Mesodermal cell (in vitro differentiated cells): ENCODE results near the gene PLCH2.

ENCODE experiments used
- H3K27ac ChIP-seq: 2 replicates; pipeline ENCODE4 v1.7.0; 2013; ENCODE audit warnings: mild to moderate bottlenecking, low read depth, low read length, moderate library complexity; ENCODE audit not compliant: severe bottlenecking
- H3K36me3 ChIP-seq: 2 replicates; pipeline ENCODE4 v1.7.1; 2013; ENCODE audit warnings: mild to moderate bottlenecking, low read length, moderate library complexity; ENCODE audit not compliant: control insufficient read depth, insufficient read depth
- H3K4me1 ChIP-seq: one replicate; pipeline ENCODE4 v1.7.1; 2013; ENCODE audit warnings: mild to moderate bottlenecking, low read length; ENCODE audit not compliant: insufficient read depth, control insufficient read depth, poor library complexity, severe bottlenecking
- H3K4me3 ChIP-seq: 2 replicates; pipeline ENCODE4 v1.7.0; 2013; ENCODE audit warnings: low read length, control low read depth, mild to moderate bottlenecking; ENCODE audit not compliant: insufficient read depth, poor library complexity, severe bottlenecking; ENCODE audit errors: extremely low read depth
- H3K9me3 ChIP-seq: 2 replicates; pipeline ENCODE4 v1.7.1; 2013; ENCODE audit warnings: mild to moderate bottlenecking, low read length, moderate library complexity; ENCODE audit not compliant: control insufficient read depth
- WGBS, 2 experiments: methylation state at CpG; one replicate each; pipeline ENCODE4 v1.1.5; 2013; ENCODE audit warnings: missing lambda C conversion rate in 2 of 2; ENCODE audit not compliant: insufficient coverage in 2 of 2; 5-methylcytosine and 5-hydroxymethylcytosine counted together

The PLCH2 gene

GRCh38 chr1:2460996-2461751, 14.9 kb upstream of the PLCH2 start:
- Histone ChIP-seq H3K9me3 (no peaks in the 10 kb centered on the region), H3K27ac (no peak overlapping the region), H3K36me3 (no peaks in the 10 kb centered on the region), H3K4me1 (peaks cover 11% of the 10 kb centered on the region), H3K4me3 (no peak overlapping the region)
- WGBS, 2 experiments, result 76 to 89% methylated on average over 9 to 16 of the region's 18 CpGs

- Histone ChIP-seq H3K4me1 (peaks cover 5% of the 10 kb centered on the region), H3K36me3 (no peaks in the 10 kb centered on the region), H3K27ac (no peak overlapping the region), H3K4me3 (no peak overlapping the region), H3K9me3 (no peaks in the 10 kb centered on the region)
- 77 to 80% methylated on average over 8 to 14 of the region's 15 CpGs for WGBS, 2 experiments
Measured at GRCh38 chr1:2462819-2463218, 13.3 kb upstream of the PLCH2 start.

- Histone ChIP-seq H3K36me3 (no peaks in the 10 kb centered on the region), H3K4me3 (no peak overlapping the region), H3K9me3 (no peaks in the 10 kb centered on the region), H3K4me1 (peaks cover 4% of the 10 kb centered on the region), H3K27ac (no peak overlapping the region)
- 74 to 85% methylated on average over 16 to 17 of the region's 17 CpGs for WGBS, 2 experiments
Measured at GRCh38 chr1:2463396-2463795, 12.7 kb upstream of the PLCH2 start.

GRCh38 chr1:2465371-2466269, 10.5 kb upstream of the PLCH2 start:
- Histone ChIP-seq H3K27ac (no peak overlapping the region), H3K4me3 (no peak overlapping the region), H3K4me1 (peaks cover 8% of the 10 kb centered on the region), H3K36me3 (no peaks in the 10 kb centered on the region), H3K9me3 (no peaks in the 10 kb centered on the region)
- WGBS, 2 experiments, result 89 to 90% methylated on average over 28 to 30 of the region's 33 CpGs

- Histone ChIP-seq H3K9me3 (no peaks in the 10 kb centered on the region), H3K27ac (no peak overlapping the region), H3K4me3 (no peak overlapping the region), H3K36me3 (no peaks in the 10 kb centered on the region), H3K4me1 (peaks cover 8% of the 10 kb centered on the region)
- WGBS, 2 experiments, result 76 to 89% methylated on average over 7 of the region's 12 CpGs
Measured at GRCh38 chr1:2466270-2466665, 9.8 kb upstream of the PLCH2 start.

GRCh38 chr1:2466958-2467554, 9.0 kb upstream of the PLCH2 start:
- H3K27ac ChIP-seq, result no peak overlapping the region
- peak overlapping the region; percentile 2 for H3K4me3 ChIP-seq
- H3K4me1 ChIP-seq, result peaks cover 8% of the 10 kb centered on the region
- H3K9me3 ChIP-seq, result no peaks in the 10 kb centered on the region
- 7 to 16% methylated on average over 16 to 28 of the region's 30 CpGs for WGBS, 2 experiments
- H3K36me3 ChIP-seq, result no peaks in the 10 kb centered on the region

GRCh38 chr1:2468041-2468472, 8.0 kb upstream of the PLCH2 start:
- peaks cover 6% of the 10 kb centered on the region for H3K4me1 ChIP-seq
- WGBS, 2 experiments, result 35 to 44% methylated on average over 10 to 13 of the region's 14 CpGs
- no peaks in the 10 kb centered on the region for H3K36me3 ChIP-seq
- H3K9me3 ChIP-seq, result no peaks in the 10 kb centered on the region
- H3K4me3 ChIP-seq, result no peak overlapping the region
- H3K27ac ChIP-seq, result no peak overlapping the region

- H3K4me3 ChIP-seq, result no peak overlapping the region
- no peaks in the 10 kb centered on the region for H3K9me3 ChIP-seq
- no peaks in the 10 kb centered on the region for H3K36me3 ChIP-seq
- 68 to 84% methylated on average over 10 of the region's 10 CpGs for WGBS, 2 experiments
- H3K4me1 ChIP-seq, result peaks cover 5% of the 10 kb centered on the region
- no peak overlapping the region for H3K27ac ChIP-seq
Measured at GRCh38 chr1:2468540-2468939, 7.5 kb upstream of the PLCH2 start.

- 74 to 85% methylated on average over 15 to 23 of the region's 25 CpGs for WGBS, 2 experiments
- H3K4me1 ChIP-seq, result peaks cover 13% of the 10 kb centered on the region
- H3K4me3 ChIP-seq, result no peak overlapping the region
- H3K36me3 ChIP-seq, result no peaks in the 10 kb centered on the region
- no peaks in the 10 kb centered on the region for H3K9me3 ChIP-seq
- H3K27ac ChIP-seq, result no peak overlapping the region
Measured at GRCh38 chr1:2469103-2469940, 6.8 kb upstream of the PLCH2 start.
